ENCODE data around the gene PIP5K1C. TPM values are rescaled to one million over a fixed set of nuclear protein-coding genes. Genes with fewer than 3 reads are reported as not detected.

Gene PIP5K1C
- total and polyA plus RNA-seq, 9 of the 15 experiments (the other 6 are each of a cell fraction or from before 2014, with no cell fraction given): 0.38 to 22.1 (median 4.1) TPM

- TF ChIP-seq ARID4B (CRISPR knock-in tag; IDR thresholded peaks at IDR 0.05): 0 out of 2 replicates have a peak, but pooled peaks have one; percentile 26
- no peak for TF ChIP-seq MLX (CRISPR knock-in tag; conservative IDR thresholded peaks at IDR 0.05)
- TF ChIP-seq BHLHE40 (IDR thresholded peaks at IDR 0.05; ENCODE audit: low read length): peak; percentile 57; the same call in 1 of the 2 replicates
- no peak for TF ChIP-seq CBX8 (IDR thresholded peaks at IDR 0.05; ENCODE audit: borderline replicate concordance, extremely low read depth, low read depth, low read length, poor library complexity, severe bottlenecking)
- TF ChIP-seq SP1 (CRISPR knock-in tag; IDR thresholded peaks at IDR 0.05): peak; percentile 58; the same call in 1 of the 2 replicates
- peak; percentile 49 for TF ChIP-seq CTBP1 (IDR thresholded peaks at IDR 0.05; ENCODE audit: borderline replicate concordance)
- TF ChIP-seq ZFPM2 (CRISPR knock-in tag; IDR thresholded peaks at IDR 0.05): no peak
- peak; percentile 77 for TF ChIP-seq ATF3 (IDR thresholded peaks at IDR 0.05)
- TF ChIP-seq ATF3 (CRISPR knock-in tag; conservative IDR thresholded peaks at IDR 0.05): no peak
- peak; percentile 62 to 73 for TF ChIP-seq NRF1 (conservative IDR thresholded peaks at IDR 0.05 in 1 of 2, IDR thresholded peaks at IDR 0.05 in 1 of 2)
- TF ChIP-seq ARHGAP35 (IDR thresholded peaks at IDR 0.05; ENCODE audit: partially characterized antibody): no peak
- peak; percentile 65; the same call in 1 of the 2 replicates for TF ChIP-seq USF1 (CRISPR knock-in tag; IDR thresholded peaks at IDR 0.05)
- peak; percentile 33 for TF ChIP-seq CBFA2T2 (conservative IDR thresholded peaks at IDR 0.05)
- TF ChIP-seq JUND (IDR thresholded peaks at IDR 0.05; ENCODE audit: borderline replicate concordance, low read depth, low read length): peak; percentile 76; the same call in 1 of the 2 replicates
- TF ChIP-seq JUND (tag; IDR thresholded peaks at IDR 0.05; ENCODE audit: borderline replicate concordance, low read depth, low read length): no peak
- TF ChIP-seq ZC3H11A (IDR thresholded peaks at IDR 0.05; ENCODE audit: low read depth, low read length): no peak
- peak; percentile 39 for TF ChIP-seq DPF2 (IDR thresholded peaks at IDR 0.05)
- TF ChIP-seq MYNN (IDR thresholded peaks at IDR 0.05): peak; percentile 58; the same call in 1 of the 2 replicates
- no peak for TF ChIP-seq MYNN (CRISPR knock-in tag; IDR thresholded peaks at IDR 0.05)
- peak; percentile 14 for TF ChIP-seq TAF1 (IDR thresholded peaks at IDR 0.05; ENCODE audit: control insufficient read depth, extremely low read depth, insufficient read depth, low read length, severe bottlenecking)
- no peak for TF ChIP-seq ZNF143 (CRISPR knock-in tag; IDR thresholded peaks at IDR 0.05)
Measured at GRCh38 chr19:3684054-3684816, 16.0 kb downstream of the PIP5K1C start (continued).
